Left ventricle myocardium inferior (tissue), 1 donor: ENCODE measurements around the gene RAB11FIP4. TPM values are rescaled to one million over a fixed set of nuclear protein-coding genes. Genes with fewer than 3 reads are reported as not detected.

ENCODE experiments used
- DNase-seq: peaks from one replicate; pipeline ENCODE4 v3.0.0-alpha.2; 2020
- H3K27ac ChIP-seq: fragments of 200-600 bp; replicated peaks from 2 replicates; pipeline ENCODE4 v1.8.0; 2021
- H3K27me3 ChIP-seq: fragments of 200-600 bp; 2 replicates; pipeline ENCODE4 v1.8.0; 2021; ENCODE audit warnings: low read depth
- H3K36me3 ChIP-seq: fragments of 200-600 bp; 2 replicates; pipeline ENCODE4 v1.8.0; 2021
- H3K4me1 ChIP-seq: fragments of 200-600 bp; 2 replicates; pipeline ENCODE4 v1.8.0; 2021
- H3K4me3 ChIP-seq: fragments of 200-600 bp; 2 replicates; pipeline ENCODE4 v1.8.0; 2021; ENCODE audit warnings: mild to moderate bottlenecking, moderate library complexity
- H3K9me3 ChIP-seq: fragments of 200-600 bp; replicated peaks from 2 replicates; pipeline ENCODE4 v1.8.0; 2021
- CTCF ChIP-seq: fragments of 200-600 bp; IDR thresholded peaks from 2 replicates; pipeline ENCODE4 v1.8.0; 2021; ENCODE audit warnings: antibody characterized with exemption, mild to moderate bottlenecking, borderline replicate concordance
- intact Hi-C: fragments of 100-400 bp; cut with micrococcal nuclease; formaldehyde crosslinking; loops from one replicate; pipeline ENCODE4 v1.11.0; 2022
- total RNA-seq: library from RNA; stranded (reverse); fragmentation: NEBNext Ultra II Directional; extraction: Animal tissue kit (Norgen Biotek cat#: 25700); gene quantifications from one replicate; pipeline ENCODE4 v1.2.1, GENCODE V29; 2021
- donor health status: DM: no; HTN: yes; CAD: no; lungs with severe emphysema.

The RAB11FIP4 gene
- total RNA-seq, 1 donor from 2014 or later = 8.3 TPM

DNA sequence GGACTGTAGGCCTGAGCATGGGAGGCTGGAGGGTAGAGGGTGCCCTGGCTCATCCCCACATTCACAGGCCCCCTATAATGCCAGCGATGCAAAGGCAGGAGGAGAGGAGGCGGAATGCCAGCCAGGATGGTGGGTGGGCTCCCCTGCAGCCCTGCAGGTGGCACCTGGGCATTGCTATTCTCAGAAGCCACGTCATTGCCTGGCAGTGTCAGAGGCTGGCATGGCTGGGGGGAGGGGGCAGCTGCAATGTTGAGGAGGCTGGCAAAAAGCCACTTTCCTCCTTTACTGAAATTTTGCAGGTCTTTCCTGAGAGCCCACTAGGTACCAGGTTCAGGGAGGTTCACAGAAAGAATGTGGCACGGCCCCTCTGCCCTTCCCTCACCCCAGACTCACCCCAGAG lies 36.2 kb downstream of the RAB11FIP4 start:
- H3K4me1 ChIP-seq = peaks cover 26% of the 10 kb centered on the region
- no peak overlapping the region for H3K27ac ChIP-seq
- no peak for DNase-seq
- intact Hi-C loops = no loop called here
- TF ChIP-seq CTCF = no peak
- H3K36me3 ChIP-seq = no peaks in the 10 kb centered on the region
- H3K4me3 ChIP-seq = no peak overlapping the region
- peaks cover 59% of the 10 kb centered on the region for H3K27me3 ChIP-seq
- peaks cover 9% of the 10 kb centered on the region for H3K9me3 ChIP-seq

DNA sequence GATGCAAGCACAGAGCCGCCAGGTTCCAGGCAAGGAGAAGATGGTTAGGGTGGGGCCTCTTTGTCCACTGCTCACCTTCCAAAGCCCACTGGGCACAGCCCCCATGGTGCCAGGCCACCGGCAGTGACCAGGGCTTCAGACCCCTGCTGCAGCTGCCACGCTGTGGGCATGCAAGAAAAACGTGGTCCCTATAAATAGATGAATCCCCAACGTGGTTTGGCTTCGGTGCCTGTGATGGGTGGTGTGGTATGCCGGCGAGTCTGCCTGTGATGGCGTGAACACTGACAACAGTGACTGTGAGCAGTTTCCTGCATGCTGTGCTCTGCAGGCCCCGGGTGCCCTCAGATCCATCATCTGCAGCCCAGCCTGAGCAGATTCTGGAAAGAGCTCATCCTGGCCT lies 36.6 kb downstream of the RAB11FIP4 start:
- intact Hi-C loops = no loop called here
- no peak for DNase-seq
- H3K4me3 ChIP-seq = no peak overlapping the region
- TF ChIP-seq CTCF = no peak
- peaks cover 26% of the 10 kb centered on the region for H3K4me1 ChIP-seq
- H3K36me3 ChIP-seq = no peaks in the 10 kb centered on the region
- H3K27me3 ChIP-seq = peaks cover 63% of the 10 kb centered on the region
- peaks cover 4% of the 10 kb centered on the region for H3K9me3 ChIP-seq
- H3K27ac ChIP-seq = no peak overlapping the region

- peaks cover 67% of the 10 kb centered on the region for H3K27me3 ChIP-seq
- no peak overlapping the region for H3K4me3 ChIP-seq
- no peak for TF ChIP-seq CTCF
- no peak for DNase-seq
- H3K27ac ChIP-seq = no peak overlapping the region
- no peaks in the 10 kb centered on the region for H3K36me3 ChIP-seq
- H3K4me1 ChIP-seq = peaks cover 26% of the 10 kb centered on the region
- peaks cover under 1% of the 10 kb centered on the region for H3K9me3 ChIP-seq
- intact Hi-C loops = no loop called here
These were observed 37.0 kb downstream of the RAB11FIP4 start for GRCh38 chr17:31428512-31428911.

DNA sequence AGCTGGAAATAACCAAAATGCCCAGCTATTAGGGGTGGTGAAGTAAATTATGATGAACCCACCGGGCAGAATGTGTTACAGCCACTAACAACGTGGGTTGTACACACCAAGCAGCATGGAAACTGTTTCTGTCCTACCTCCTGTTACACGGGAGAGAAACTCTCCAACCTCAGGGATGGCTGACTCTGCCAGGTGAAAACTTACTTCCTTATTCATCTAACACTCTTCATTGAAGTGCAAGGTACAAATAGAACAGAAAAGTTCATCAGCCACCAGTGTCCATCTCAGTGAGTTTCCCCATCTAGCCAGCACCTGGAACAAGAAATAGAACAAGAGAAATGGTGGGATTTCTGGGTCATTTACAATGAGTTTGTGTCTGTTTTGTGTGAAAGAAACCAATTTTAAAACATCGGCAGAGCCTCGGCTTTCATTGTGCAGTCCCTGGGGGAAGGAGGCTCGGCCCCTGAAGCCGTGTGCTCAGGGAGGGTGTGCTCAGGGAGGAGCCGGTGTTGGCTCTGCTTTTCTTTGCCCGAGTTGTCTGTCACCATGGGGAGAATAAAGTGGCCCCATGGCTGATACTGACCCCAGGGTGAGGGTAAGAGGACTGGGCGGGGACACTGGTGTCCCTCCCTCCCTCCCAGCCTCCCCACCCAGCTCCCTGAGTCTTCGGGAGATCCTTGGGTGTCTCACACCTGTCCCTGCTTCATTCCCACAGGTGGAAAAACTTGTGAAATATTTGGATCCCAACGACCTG lies 39.8 kb downstream of the RAB11FIP4 start:
- intact Hi-C loops = loop anchor here (10.0 kb wide), 2 partner anchors 94 to 414 kb away; no protein-coding TSS in a partner anchor
- Histone ChIP-seq H3K4me1 (peaks cover 12% of the 10 kb centered on the region), H3K36me3 (no peaks in the 10 kb centered on the region), H3K27me3 (peaks cover 76% of the 10 kb centered on the region), H3K9me3 (no peaks in the 10 kb centered on the region), H3K4me3 (no peak overlapping the region), H3K27ac (no peak overlapping the region)
- no peak for DNase-seq
- TF ChIP-seq CTCF = no peak

GRCh38 chr17:31431852-31432658 lies 40.6 kb downstream of the RAB11FIP4 start:
- TF ChIP-seq CTCF = no peak
- Histone ChIP-seq H3K27me3 (peaks cover 73% of the 10 kb centered on the region), H3K27ac (no peak overlapping the region), H3K36me3 (no peaks in the 10 kb centered on the region), H3K4me3 (no peak overlapping the region), H3K4me1 (peaks cover 12% of the 10 kb centered on the region), H3K9me3 (no peaks in the 10 kb centered on the region)
- DNase-seq = no peak
- intact Hi-C loops = loop anchor here (10.0 kb wide), 2 partner anchors 93 to 413 kb away; no protein-coding TSS in a partner anchor
